KMS-11 (cell line): ENCODE measurements around the gene ATP5PO.
"Not testable (repeated sequence)": the region's sequence is repeated elsewhere in the genome, so short reads cannot be mapped to it uniquely, and the experiment has no call there.

Source experiments
- H2AFZ ChIP-seq: fragments of 200-600 bp; sonication (generic); 2 replicates; pipeline ENCODE4 v1.6.1; 2016; ENCODE audit warnings: antibody characterized with exemption, mixed run types, low read depth
- H3K27ac ChIP-seq: fragments of 200-600 bp; sonication (generic); 2 replicates; pipeline ENCODE4 v1.6.1; 2016; ENCODE audit warnings: mild to moderate bottlenecking, mixed run types
- H3K27me3 ChIP-seq: fragments of 200-600 bp; sonication (generic); 2 replicates; pipeline ENCODE4 v1.6.1; 2017; ENCODE audit warnings: mild to moderate bottlenecking, low read depth, mixed run types, moderate library complexity; ENCODE audit not compliant: insufficient read depth
- H3K36me3 ChIP-seq: fragments of 200-600 bp; sonication (generic); 2 replicates; pipeline ENCODE4 v1.6.1; 2017; ENCODE audit warnings: mild to moderate bottlenecking, mixed run types; ENCODE audit not compliant: insufficient read depth
- H3K4me1 ChIP-seq: fragments of 200-600 bp; sonication (generic); 2 replicates; pipeline ENCODE4 v1.6.1; 2016; ENCODE audit warnings: mild to moderate bottlenecking, low read depth, mixed run types; ENCODE audit not compliant: poor library complexity, severe bottlenecking
- H3K4me2 ChIP-seq: fragments of 200-600 bp; sonication (generic); 2 replicates; pipeline ENCODE4 v1.7.0; 2016; ENCODE audit warnings: mild to moderate bottlenecking, mixed run types
- H3K4me3 ChIP-seq: fragments of 200-600 bp; sonication (generic); IDR thresholded peaks from 2 replicates; pipeline ENCODE4 v1.6.1; 2017; ENCODE audit warnings: low read depth, low read length, mixed read lengths; ENCODE audit not compliant: insufficient read depth
- H3K79me2 ChIP-seq: fragments of 200-600 bp; sonication (generic); 2 replicates; pipeline ENCODE4 v1.6.1; 2016; ENCODE audit warnings: low read depth, mixed run types; ENCODE audit not compliant: insufficient read depth
- H3K9ac ChIP-seq: fragments of 200-600 bp; sonication (generic); 2 replicates; pipeline ENCODE4 v1.6.1; 2016; ENCODE audit warnings: mild to moderate bottlenecking, mixed run types
- H4K20me1 ChIP-seq: fragments of 200-600 bp; sonication (generic); 2 replicates; pipeline ENCODE4 v1.6.1; 2016; ENCODE audit warnings: mild to moderate bottlenecking, mixed run types; ENCODE audit not compliant: insufficient read depth
- TF ChIP-seq, protein P1 (sequence below): fragments of 200-600 bp; sonication (generic); conservative IDR thresholded peaks from 2 replicates; pipeline ENCODE4 v1.6.1; 2017; ENCODE audit warnings: low read depth, mild to moderate bottlenecking, antibody characterized with exemption, low read length, moderate library complexity, mixed read lengths

ATP5PO gene

DNA sequence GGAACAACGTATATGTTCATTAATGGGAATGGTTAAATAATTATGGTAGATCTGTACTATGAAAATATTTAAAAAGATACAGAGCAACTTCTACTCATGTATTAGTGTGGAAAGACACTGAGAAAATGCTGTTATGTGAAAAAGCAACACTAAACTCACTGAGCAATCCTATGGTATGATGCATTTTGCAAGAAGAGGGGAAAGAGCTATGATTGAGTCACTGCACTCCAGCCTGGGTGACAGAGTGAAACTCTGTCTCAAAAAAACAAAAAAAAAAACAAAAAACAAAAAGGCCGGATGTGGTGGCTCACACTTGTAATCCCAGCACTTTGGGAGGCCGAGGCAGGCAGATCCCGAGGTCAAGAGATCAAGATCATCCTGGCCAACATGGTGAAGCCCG lies 44.4 kb downstream of the ATP5PO start:
- TF ChIP-seq, protein P1, sequence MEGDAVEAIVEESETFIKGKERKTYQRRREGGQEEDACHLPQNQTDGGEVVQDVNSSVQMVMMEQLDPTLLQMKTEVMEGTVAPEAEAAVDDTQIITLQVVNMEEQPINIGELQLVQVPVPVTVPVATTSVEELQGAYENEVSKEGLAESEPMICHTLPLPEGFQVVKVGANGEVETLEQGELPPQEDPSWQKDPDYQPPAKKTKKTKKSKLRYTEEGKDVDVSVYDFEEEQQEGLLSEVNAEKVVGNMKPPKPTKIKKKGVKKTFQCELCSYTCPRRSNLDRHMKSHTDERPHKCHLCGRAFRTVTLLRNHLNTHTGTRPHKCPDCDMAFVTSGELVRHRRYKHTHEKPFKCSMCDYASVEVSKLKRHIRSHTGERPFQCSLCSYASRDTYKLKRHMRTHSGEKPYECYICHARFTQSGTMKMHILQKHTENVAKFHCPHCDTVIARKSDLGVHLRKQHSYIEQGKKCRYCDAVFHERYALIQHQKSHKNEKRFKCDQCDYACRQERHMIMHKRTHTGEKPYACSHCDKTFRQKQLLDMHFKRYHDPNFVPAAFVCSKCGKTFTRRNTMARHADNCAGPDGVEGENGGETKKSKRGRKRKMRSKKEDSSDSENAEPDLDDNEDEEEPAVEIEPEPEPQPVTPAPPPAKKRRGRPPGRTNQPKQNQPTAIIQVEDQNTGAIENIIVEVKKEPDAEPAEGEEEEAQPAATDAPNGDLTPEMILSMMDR: no peak
- Histone ChIP-seq H3K27ac (no peak overlapping the region), H3K4me1 (no peaks in the 10 kb centered on the region), H3K79me2 (no peaks in the 10 kb centered on the region), H3K27me3 (no peaks in the 10 kb centered on the region), H3K9ac (no peak overlapping the region), H3K36me3 (no peaks in the 10 kb centered on the region), H4K20me1 (no peaks in the 10 kb centered on the region), H2AFZ (no peak overlapping the region), H3K4me2 (no peak overlapping the region), H3K4me3 (no peak overlapping the region)

DNA sequence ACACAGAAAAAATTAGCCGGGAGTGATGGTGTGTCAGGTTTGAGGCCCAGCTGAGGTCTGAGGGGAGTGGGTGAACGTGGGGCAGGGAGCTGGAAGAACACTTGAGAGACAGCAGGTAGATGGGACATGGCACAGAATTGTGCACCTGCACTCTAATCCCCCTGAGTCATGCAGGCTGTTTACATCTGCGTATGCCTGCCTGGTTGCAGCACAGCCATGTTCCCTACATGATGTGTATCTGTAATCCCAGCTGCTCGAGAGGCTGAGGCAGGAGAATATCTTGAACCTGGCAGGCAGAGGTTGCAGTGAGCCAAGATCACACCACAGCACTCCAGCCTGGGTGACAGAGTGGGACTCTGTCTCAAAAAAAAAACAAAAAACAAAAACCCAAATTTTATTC lies 44.8 kb downstream of the ATP5PO start:
- TF ChIP-seq, protein P1: no peak
- Histone ChIP-seq H2AFZ (no peak overlapping the region), H3K4me2 (no peak overlapping the region), H3K9ac (no peak overlapping the region), H3K4me1 (no peaks in the 10 kb centered on the region), H3K4me3 (no peak overlapping the region), H3K27me3 (no peaks in the 10 kb centered on the region), H3K36me3 (no peaks in the 10 kb centered on the region), H3K79me2 (no peaks in the 10 kb centered on the region), H4K20me1 (no peaks in the 10 kb centered on the region), H3K27ac (no peak overlapping the region)

DNA sequence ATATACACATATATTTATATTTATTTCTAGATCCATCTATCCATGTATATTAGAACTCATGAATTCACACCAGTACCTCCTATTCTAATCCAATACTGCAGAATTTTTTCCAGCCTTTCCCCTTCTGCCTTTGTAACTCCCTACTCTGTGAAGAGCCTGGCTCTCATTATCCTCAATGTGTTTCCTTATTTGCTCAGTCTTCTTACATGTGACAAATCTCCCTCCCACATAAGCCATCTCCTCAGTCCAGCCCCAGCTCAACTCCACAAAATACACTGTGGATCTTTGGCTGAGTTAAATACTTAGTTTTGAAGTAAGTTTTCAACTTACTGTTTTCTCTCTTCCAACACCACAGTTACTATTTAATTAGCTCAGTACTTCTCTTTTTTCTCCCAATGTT lies 45.7 kb downstream of the ATP5PO start:
- Histone ChIP-seq H2AFZ (no peak overlapping the region), H3K27me3 (no peaks in the 10 kb centered on the region; the same call in 1 of the 2 replicates), H3K4me1 (no peaks in the 10 kb centered on the region), H3K9ac (no peak overlapping the region), H4K20me1 (no peaks in the 10 kb centered on the region), H3K36me3 (no peaks in the 10 kb centered on the region), H3K27ac (no peak overlapping the region), H3K79me2 (no peaks in the 10 kb centered on the region), H3K4me3 (no peak overlapping the region), H3K4me2 (no peak overlapping the region)
- TF ChIP-seq, protein P1: no peak

DNA sequence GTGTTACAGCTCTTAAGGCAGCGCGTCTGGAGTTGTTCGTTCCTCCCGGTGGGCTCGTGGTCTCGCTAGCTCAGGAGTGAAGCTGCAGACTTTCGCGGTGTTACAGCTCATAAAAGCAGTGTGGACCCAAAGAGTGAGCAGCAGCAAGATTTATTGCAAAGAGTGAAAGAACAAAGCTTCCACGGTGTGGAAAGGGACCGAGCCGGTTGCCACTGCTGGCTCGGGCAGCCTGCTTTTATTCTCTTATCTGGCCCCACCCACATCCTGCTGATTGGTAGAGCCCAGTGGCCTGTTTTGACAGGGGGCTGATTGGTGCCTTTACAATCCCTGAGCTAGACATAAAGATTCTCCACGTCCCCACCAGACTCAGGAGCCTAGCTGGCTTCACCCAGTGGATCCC lies 47.7 kb downstream of the ATP5PO start:
- H2AFZ ChIP-seq: not testable (repeated sequence)

DNA sequence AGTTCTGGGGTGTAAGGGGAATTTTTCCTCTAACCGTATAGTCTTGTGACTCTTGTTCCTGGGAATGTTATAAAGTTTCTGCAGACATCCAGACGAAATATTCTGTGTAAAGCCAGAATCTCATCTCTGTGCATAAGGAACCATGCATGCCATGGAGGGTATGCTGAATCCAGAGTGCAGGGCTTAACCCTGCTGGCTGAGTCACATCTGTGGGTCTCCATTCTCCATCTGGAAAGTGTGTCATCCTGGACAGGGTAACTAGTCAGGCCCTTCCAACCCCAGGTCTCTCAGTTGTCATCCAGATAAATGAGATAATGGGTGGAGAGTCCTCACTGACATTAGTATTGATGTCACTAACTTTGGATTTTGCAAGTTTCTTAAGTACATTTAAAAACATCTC lies 48.8 kb downstream of the ATP5PO start:
- Histone ChIP-seq H3K4me1 (no peaks in the 10 kb centered on the region), H2AFZ (no peak overlapping the region), H3K36me3 (no peaks in the 10 kb centered on the region), H3K27me3 (no peaks in the 10 kb centered on the region; the same call in 1 of the 2 replicates), H3K4me2 (no peak overlapping the region), H3K9ac (no peak overlapping the region), H3K27ac (no peak overlapping the region), H3K79me2 (no peaks in the 10 kb centered on the region), H3K4me3 (no peak overlapping the region), H4K20me1 (no peaks in the 10 kb centered on the region)
- TF ChIP-seq, protein P1: no peak

More for the DNA sequence above, 47.7 kb downstream of the ATP5PO start:
- not testable (repeated sequence) for H3K79me2 ChIP-seq, H3K27ac ChIP-seq, H3K27me3 ChIP-seq, H4K20me1 ChIP-seq, H3K4me3 ChIP-seq, H3K4me2 ChIP-seq, H3K9ac ChIP-seq, H3K36me3 ChIP-seq, H3K4me1 ChIP-seq
